Right ventricle myocardium superior (tissue), 1 donor: ENCODE data around the gene FERMT1. TPM values are rescaled to one million over a fixed set of nuclear protein-coding genes. Genes with fewer than 3 reads are reported as not detected.
"Not testable (repeated sequence)": the region's sequence is repeated elsewhere in the genome, so short reads cannot be mapped to it uniquely, and the experiment has no call there.

Source experiments
- ATAC-seq: fragments of 200-7000 bp; cut with Tn5 transposase; one replicate; pipeline ENCODE4 v1.9.1; 2020; ENCODE audit warnings: mild to moderate bottlenecking; ENCODE audit not compliant: poor library complexity
- DNase-seq: peaks from one replicate; pipeline ENCODE4 v3.0.0-alpha.2; 2020
- intact Hi-C: fragments of 100-400 bp; cut with DNase I; formaldehyde crosslinking; loops from one replicate; pipeline ENCODE4 v1.11.2; 2022
- total RNA-seq: library from RNA; stranded (reverse); fragmentation: NEBNext Ultra II Directional; extraction: Animal tissue kit (Norgen Biotek cat#: 25700); gene quantifications from one replicate; pipeline ENCODE4 v1.2.1, GENCODE V29; 2021
- donor health status: DM: no; HTN: yes; CAD: no; lungs with severe emphysema.

Gene FERMT1
- total RNA-seq, 1 donor from 2014 or later: 1.0 TPM

DNA sequence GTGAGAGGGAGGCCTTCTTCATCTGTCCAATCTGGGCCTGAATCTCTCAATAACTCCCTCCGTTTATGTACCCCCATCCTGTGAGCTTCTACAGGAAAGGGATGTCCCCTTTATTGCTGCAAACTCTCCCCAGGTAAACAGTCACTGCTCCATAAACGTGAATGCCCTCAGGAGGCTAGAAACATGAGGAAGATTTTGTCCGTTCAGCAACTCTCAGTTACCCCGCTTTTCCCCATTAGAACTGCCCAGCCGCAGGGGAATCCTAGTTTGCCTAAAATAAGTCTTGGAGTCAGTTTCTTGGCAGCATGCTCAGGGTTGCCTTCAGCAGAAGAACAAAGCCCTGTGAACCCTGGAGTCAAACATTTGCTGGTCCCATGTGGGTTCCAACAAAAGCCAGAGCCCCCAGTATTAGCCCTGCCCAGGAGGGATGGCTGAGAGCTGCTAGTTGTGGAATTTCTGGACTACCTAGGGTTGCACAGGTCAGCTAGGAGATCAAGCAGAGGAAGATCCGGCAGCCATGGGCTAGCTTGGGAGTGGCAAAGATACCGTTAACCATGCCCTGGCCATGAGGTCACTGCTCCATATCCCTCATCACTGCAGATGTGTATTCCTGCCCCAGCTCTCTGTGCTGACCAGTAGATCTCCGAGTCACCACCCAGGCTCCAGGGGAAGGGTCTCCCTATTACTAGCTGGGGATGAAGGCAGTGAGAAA lies 69.6 kb downstream of the FERMT1 start:
- intact Hi-C loops: no loop called here
- ATAC-seq: no peak
- no peak for DNase-seq

DNA sequence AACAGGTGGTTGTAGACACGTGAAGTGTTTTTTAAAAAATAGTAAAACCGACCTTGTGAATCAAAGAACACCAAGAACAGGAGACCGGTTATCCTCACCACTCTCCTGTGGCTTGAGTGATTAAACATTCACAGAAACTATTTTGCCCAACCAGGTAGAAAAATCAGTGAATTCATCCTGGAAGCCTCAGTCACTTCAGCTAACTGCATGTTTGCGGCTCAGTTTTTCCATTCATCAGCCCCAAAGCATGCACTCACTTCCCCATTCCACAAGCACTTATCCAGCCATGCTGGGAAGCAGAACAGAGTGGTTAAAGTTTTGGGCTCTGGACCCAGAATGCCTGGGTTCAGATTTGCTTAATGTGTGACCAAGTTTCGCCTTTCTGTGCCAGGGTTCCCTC lies 71.3 kb downstream of the FERMT1 start:
- ATAC-seq (no peak), DNase-seq (no peak)
- intact Hi-C loops: no loop called here

- DNase-seq (no peak), ATAC-seq (no peak)
- intact Hi-C loops: no loop called here
Measured at GRCh38 chr20:6048391-6048790, 74.4 kb downstream of the FERMT1 start.

DNA sequence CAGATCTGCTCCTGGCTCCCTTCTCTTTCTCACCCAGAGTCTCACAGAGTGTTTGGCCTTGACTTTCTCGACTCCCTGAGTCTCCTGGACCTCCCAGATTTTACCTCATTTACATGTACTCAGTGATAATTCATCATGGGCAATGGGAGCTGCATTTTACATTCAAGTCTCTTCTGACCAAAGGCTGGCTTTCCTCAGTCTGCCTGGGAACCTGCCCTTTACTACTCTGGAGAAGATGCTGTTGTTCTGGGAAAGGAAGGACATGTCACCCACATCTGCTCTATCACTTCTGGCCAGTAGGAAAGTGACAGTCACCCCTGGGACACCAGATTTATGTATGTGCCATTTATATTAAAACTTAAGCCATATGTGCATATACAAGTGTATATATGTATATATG lies 76.4 kb downstream of the FERMT1 start:
- ATAC-seq (no peak), DNase-seq (no peak)
- intact Hi-C loops: no loop called here

DNA sequence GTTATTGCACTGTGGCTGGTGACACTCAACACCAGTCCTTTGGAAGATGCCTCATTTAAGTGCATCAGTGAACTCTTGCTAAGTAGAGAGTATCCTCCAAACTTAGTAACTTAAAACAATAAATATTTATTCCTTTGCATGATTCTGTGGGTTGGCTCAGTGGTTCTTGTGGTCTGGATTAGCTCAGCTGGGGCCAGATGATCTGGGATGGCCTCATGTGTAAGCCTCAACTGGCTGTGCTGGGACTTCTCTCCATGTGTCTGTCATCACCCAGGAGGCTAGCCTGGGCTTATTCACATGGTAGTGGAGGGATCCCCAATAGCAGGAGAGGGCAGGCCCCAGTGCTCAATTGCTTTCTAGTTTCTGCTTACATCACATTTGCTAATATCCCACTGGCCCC lies 77.3 kb downstream of the FERMT1 start:
- no peak for DNase-seq
- ATAC-seq: no peak
- intact Hi-C loops: no loop called here

GRCh38 chr20:6044115-6044514 lies 78.7 kb downstream of the FERMT1 start:
- intact Hi-C loops: no loop called here
- ATAC-seq (no peak), DNase-seq (no peak)

DNA sequence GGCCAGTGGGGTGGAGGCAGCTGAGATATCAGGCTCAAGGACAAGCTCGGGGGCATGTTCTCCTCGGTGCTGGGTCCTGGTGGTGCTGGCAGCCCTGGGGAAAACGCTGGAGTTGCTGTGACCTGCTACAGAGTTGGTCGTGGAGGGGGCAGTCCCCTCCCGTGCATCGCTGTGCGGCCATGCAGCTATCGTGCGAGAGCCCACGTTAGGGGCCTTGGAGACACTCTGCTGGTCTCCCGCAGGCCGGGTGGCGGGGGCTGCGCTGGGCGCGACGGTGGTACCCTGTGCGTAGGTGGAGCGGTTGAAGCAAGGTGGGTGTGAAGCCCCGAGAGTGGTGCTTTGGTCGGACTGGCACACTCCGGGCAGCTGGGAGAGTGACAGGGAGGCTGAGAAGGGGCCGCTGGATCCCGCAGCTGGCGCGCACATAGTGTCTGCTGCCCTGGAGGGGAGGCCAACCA lies 81.0 kb downstream of the FERMT1 start:
- intact Hi-C loops: no loop called here
- DNase-seq (no peak), ATAC-seq (no peak)

- ATAC-seq: peak; percentile 9
- intact Hi-C loops: no loop called here
- no peak for DNase-seq
Measured at GRCh38 chr20:6040958-6041807, 81.6 kb downstream of the FERMT1 start.

- DNase-seq (no peak), ATAC-seq (no peak)
- intact Hi-C loops: no loop called here
Measured at GRCh38 chr20:6040540-6040939, 82.3 kb downstream of the FERMT1 start.

- intact Hi-C loops: no loop called here
- ATAC-seq (no peak), DNase-seq (no peak)
Measured at GRCh38 chr20:6039766-6040165, 83.1 kb downstream of the FERMT1 start.

DNA sequence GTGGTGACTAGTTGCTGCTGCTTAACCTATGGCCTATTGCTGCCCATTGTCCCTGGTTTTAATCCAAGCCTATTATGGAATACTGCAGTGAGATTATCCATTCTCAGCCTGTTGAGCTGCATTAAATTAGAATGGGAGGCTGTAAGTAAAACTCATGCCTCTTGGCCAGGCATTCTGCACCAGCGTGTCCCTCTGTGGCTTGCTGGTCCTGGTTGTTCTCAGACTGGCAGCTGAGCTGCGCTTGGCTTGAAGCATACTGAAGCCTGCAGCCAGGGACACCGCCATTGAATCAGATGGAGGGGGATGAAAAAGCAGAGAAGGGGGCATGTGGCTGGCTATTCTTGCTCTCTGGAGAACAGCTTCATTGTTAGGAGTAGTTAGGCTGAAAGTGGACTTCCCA lies 84.6 kb downstream of the FERMT1 start:
- peak; percentile 76 for ATAC-seq
- intact Hi-C loops: no loop called here
- DNase-seq: peak; percentile 58

- ATAC-seq (no peak), DNase-seq (no peak)
- intact Hi-C loops: no loop called here
Measured at GRCh38 chr20:6037082-6037481, 85.7 kb downstream of the FERMT1 start.

DNA sequence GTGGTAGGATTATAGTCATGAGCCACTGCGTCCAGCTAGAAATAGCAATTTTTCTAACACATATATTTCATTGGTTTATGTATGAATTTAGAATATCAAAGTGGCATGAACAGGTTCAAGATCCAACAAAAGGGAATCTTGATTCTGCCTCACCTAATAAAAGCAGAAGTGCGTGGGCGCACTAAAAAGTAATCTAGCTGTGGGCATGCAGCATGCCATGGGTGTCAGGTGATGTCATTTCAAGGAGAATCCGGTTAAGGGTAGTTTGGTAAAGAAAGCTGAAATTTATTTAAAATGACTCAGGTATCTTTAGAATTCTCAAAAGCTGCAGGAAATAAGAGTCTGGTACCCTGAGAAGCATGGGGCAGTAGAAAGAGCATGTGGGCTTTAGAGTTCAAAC lies 86.6 kb downstream of the FERMT1 start:
- intact Hi-C loops: no loop called here
- no peak for ATAC-seq
- no peak for DNase-seq

GRCh38 chr20:6034134-6034969 lies 88.5 kb downstream of the FERMT1 start:
- DNase-seq (no peak), ATAC-seq (peak; percentile 88)
- intact Hi-C loops: no loop called here

DNA sequence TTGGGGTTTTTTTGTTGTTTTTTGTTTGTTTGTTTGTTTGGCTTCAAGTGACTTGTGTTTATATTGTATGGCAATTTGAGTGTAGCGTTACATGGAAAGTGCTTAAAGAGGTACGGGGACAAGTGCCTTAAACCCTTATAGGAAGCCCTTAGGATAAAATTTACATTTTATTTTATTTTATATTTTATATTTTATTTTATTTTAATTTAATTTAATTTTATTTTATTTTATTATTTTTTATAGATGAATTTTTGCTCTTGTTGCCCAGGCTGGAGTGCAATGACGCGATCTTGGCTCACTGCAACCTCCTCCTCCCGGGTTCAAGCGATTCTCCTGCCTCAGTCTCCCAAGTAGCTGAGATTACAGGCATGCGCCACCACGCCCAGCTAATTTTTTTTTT lies 89.9 kb downstream of the FERMT1 start:
- DNase-seq, ATAC-seq, intact Hi-C loops: not testable (repeated sequence)

GRCh38 chr20:6030453-6031080 lies 92.3 kb downstream of the FERMT1 start:
- ATAC-seq: no peak
- no peak for DNase-seq
- intact Hi-C loops: no loop called here

DNA sequence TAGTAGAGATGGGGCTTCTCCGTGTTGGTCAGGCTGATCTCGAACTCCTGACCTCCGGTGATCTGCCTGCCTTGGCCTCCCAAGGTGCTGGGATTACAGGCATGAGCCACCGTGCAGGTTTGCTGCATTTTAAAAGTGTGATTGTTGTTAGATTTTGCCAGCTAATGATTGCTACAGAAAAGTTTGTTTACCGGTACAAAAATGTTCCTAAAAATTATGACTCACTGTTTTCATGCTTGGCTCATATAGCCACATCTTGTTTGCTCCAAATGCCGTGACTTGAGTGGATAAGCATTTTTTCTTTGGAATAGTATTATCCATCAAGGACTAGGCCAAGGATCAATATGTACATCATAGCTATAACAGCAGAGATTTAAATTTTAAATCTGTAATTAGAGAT lies 93.3 kb downstream of the FERMT1 start:
- intact Hi-C loops: no loop called here
- ATAC-seq (no peak), DNase-seq (no peak)

- intact Hi-C loops: no loop called here
- DNase-seq (no peak), ATAC-seq (no peak)
Measured at GRCh38 chr20:6028818-6029217, 94.0 kb downstream of the FERMT1 start.

- DNase-seq (no peak), ATAC-seq (peak; percentile 45)
- intact Hi-C loops: no loop called here
Measured at GRCh38 chr20:6026051-6026450, 96.8 kb downstream of the FERMT1 start.
